HEK293 (cell line): ENCODE results near the gene TCF7L1.

Experiments used
- ELK4 ChIP-seq: IDR thresholded peaks from 2 replicates; pipeline ENCODE4 v1.6.1; 2011; ENCODE audit warnings: mild to moderate bottlenecking, low read depth, low read length, borderline replicate concordance
- REPIN1 ChIP-seq: fragments of 450-650 bp; formaldehyde crosslinking; IDR thresholded peaks from 2 replicates; pipeline ENCODE4 v1.5.1; 2017; ENCODE audit warnings: missing biosample characterization, missing genetic modification characterization, low read depth
- ZFP69B ChIP-seq: fragments of 450-650 bp; formaldehyde crosslinking; IDR thresholded peaks from 2 replicates; pipeline ENCODE4 v1.5.1; 2016; ENCODE audit warnings: missing biosample characterization, missing genetic modification characterization
- ZNF132 ChIP-seq: fragments of 450-650 bp; formaldehyde crosslinking; IDR thresholded peaks from 2 replicates; pipeline ENCODE4 v1.5.1; 2017; ENCODE audit warnings: missing biosample characterization, missing genetic modification characterization, borderline replicate concordance
- ZNF274 ChIP-seq, 2 experiments: fragments of 200-500 bp in 1 of 2; fragments of 450-650 bp in 1 of 2; sonication (Bioruptor generic) in 1 of 2; formaldehyde crosslinking in 1 of 2; IDR thresholded peaks; 2 replicates each; pipeline versions ENCODE4 v1.5.1 to v1.6.1; 2014 to 2016; ENCODE audit warnings: borderline replicate concordance in 1 of 2, inconsistent platforms in 1 of 2, low read length in 1 of 2, missing biosample characterization in 1 of 2, missing genetic modification characterization in 1 of 2
- ZNF302 ChIP-seq: fragments of 450-650 bp; formaldehyde crosslinking; IDR thresholded peaks from 2 replicates; pipeline ENCODE4 v1.5.1; 2016; ENCODE audit warnings: missing biosample characterization, missing genetic modification characterization, low read depth
- ZNF610 ChIP-seq: fragments of 450-650 bp; formaldehyde crosslinking; IDR thresholded peaks from 2 replicates; pipeline ENCODE4 v1.5.1; 2016; ENCODE audit warnings: missing biosample characterization, missing genetic modification characterization, borderline replicate concordance
- TF ChIP-seq, protein P1 (sequence below): fragments of 450-650 bp; formaldehyde crosslinking; IDR thresholded peaks from 2 replicates; pipeline ENCODE4 v1.5.1; 2017; ENCODE audit warnings: missing biosample characterization, mild to moderate bottlenecking, missing genetic modification characterization, moderate library complexity
- TF ChIP-seq, protein P2 (sequence below): fragments of 450-650 bp; formaldehyde crosslinking; IDR thresholded peaks from 2 replicates; pipeline ENCODE4 v1.5.1; 2016; ENCODE audit warnings: missing biosample characterization, missing genetic modification characterization
- TF ChIP-seq, protein P3 (sequence below): fragments of 450-650 bp; formaldehyde crosslinking; IDR thresholded peaks from 2 replicates; pipeline ENCODE4 v1.5.1; 2017; ENCODE audit warnings: missing biosample characterization, missing genetic modification characterization

- TF ChIP-seq ZNF274 (IDR thresholded peaks at IDR 0.05; ENCODE audit: low read length): no peak
- no peak for TF ChIP-seq ZNF274 (tag by site-specific recombination; IDR thresholded peaks at IDR 0.05; ENCODE audit: borderline replicate concordance)
- TF ChIP-seq, protein P1, sequence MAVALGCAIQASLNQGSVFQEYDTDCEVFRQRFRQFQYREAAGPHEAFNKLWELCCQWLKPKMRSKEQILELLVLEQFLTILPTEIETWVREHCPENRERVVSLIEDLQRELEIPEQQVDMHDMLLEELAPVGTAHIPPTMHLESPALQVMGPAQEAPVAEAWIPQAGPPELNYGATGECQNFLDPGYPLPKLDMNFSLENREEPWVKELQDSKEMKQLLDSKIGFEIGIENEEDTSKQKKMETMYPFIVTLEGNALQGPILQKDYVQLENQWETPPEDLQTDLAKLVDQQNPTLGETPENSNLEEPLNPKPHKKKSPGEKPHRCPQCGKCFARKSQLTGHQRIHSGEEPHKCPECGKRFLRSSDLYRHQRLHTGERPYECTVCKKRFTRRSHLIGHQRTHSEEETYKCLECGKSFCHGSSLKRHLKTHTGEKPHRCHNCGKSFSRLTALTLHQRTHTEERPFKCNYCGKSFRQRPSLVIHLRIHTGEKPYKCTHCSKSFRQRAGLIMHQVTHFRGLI (tag by site-specific recombination): no peak
- TF ChIP-seq, protein P2, sequence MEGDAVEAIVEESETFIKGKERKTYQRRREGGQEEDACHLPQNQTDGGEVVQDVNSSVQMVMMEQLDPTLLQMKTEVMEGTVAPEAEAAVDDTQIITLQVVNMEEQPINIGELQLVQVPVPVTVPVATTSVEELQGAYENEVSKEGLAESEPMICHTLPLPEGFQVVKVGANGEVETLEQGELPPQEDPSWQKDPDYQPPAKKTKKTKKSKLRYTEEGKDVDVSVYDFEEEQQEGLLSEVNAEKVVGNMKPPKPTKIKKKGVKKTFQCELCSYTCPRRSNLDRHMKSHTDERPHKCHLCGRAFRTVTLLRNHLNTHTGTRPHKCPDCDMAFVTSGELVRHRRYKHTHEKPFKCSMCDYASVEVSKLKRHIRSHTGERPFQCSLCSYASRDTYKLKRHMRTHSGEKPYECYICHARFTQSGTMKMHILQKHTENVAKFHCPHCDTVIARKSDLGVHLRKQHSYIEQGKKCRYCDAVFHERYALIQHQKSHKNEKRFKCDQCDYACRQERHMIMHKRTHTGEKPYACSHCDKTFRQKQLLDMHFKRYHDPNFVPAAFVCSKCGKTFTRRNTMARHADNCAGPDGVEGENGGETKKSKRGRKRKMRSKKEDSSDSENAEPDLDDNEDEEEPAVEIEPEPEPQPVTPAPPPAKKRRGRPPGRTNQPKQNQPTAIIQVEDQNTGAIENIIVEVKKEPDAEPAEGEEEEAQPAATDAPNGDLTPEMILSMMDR (tag by site-specific recombination): no peak
- no peak for TF ChIP-seq ELK4
- no peak for TF ChIP-seq ZNF302 (tag by site-specific recombination)
- no peak for TF ChIP-seq ZFP69B (tag by site-specific recombination)
- TF ChIP-seq, protein P3, sequence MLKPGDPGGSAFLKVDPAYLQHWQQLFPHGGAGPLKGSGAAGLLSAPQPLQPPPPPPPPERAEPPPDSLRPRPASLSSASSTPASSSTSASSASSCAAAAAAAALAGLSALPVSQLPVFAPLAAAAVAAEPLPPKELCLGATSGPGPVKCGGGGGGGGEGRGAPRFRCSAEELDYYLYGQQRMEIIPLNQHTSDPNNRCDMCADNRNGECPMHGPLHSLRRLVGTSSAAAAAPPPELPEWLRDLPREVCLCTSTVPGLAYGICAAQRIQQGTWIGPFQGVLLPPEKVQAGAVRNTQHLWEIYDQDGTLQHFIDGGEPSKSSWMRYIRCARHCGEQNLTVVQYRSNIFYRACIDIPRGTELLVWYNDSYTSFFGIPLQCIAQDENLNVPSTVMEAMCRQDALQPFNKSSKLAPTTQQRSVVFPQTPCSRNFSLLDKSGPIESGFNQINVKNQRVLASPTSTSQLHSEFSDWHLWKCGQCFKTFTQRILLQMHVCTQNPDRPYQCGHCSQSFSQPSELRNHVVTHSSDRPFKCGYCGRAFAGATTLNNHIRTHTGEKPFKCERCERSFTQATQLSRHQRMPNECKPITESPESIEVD (tag by site-specific recombination): no peak
- TF ChIP-seq REPIN1 (tag by site-specific recombination): no peak
- no peak for TF ChIP-seq ZNF132
- TF ChIP-seq ZNF610 (tag by site-specific recombination): no peak
Observed at GRCh38 chr2:85287721-85288120, 154.5 kb downstream of the TCF7L1 start.
